EH (cell line): ENCODE measurements around the gene LOXL4.

Experiments
- DNase-seq: peaks from one replicate; pipeline ENCODE4 v3.0.0-alpha.2; 2015; ENCODE audit warnings: low read depth

The LOXL4 gene

DNA sequence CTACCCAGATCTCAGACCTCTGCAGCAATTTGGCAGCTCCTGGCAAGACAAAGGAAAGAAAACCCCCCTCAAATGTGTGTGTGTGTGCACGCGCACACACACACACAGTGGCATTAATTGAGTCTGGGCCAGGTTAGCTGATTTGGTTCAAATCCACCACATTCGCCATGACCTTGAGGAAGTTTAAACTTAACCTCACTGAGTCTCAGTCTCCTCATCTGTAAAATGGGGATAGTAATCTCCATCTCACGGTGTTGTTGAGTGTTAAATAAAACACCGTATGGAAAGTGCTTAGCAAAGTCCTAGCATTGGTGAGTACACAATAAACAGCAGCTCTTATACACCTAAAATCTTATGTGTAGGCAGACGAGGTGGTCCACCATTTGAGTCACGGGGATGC is 4.9 kb downstream of the LOXL4 start:
- DNase-seq, result no peak

DNA sequence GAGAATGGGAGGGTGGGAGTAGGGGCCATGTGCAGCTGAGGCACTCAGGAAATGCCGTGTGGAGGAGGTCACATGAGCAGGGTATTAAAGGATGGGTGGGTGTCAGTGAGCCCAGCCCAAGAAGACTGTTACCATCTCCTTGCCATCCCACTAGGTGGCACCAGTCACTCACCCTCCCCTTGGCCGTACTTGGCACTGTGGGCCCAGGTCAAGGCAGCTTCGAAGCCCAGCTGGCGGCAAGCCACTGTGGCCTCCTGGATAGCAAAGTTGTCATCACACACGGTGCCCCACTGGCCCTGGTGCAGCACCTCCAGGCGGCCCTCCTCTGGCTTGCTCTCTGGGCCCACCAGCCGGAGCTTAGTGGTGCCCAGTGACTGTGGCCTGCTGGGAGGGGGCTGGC is 5.4 kb downstream of the LOXL4 start:
- DNase-seq, result peak; percentile 52

DNA sequence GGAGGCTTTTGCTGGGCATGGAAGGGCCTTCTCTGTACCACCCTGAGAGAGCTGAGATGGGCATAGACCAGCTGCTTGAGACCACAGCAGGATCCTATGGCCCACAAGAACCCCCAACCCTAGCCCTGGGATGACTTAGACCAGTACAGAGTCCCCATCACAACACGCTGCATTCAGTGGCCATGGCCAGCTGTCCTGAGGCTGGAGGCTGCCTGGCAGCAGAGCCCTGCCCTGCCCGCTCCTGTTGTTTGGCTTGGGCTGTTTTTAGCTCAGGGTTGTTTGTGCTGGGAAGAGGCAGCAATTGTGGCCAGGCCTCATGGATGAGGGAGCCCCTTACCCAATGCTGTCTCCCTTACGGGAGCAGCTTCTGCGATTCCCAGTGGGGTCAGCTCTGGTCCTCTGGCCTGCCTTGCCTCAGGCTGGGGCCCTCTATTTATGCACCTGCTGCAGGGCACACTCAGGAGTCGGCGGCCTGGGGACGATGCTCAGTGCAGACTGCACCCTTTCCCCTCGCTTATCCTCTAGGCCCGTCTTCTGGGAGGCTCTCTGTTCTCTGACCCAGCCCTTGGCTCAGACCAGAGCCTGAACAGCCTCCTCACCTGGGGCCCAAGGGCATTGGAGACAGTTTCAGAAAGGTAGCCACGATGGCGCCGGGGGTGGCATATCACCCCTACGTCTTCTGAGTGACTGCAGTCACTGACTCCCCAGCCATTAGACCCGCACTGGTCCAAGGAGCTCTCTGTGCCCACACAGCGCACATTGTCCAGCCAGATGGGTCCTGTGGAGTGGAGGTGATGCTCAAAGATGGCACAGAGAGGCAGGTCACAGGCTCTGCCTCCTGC is 6.3 kb downstream of the LOXL4 start:
- no peak for DNase-seq

DNA sequence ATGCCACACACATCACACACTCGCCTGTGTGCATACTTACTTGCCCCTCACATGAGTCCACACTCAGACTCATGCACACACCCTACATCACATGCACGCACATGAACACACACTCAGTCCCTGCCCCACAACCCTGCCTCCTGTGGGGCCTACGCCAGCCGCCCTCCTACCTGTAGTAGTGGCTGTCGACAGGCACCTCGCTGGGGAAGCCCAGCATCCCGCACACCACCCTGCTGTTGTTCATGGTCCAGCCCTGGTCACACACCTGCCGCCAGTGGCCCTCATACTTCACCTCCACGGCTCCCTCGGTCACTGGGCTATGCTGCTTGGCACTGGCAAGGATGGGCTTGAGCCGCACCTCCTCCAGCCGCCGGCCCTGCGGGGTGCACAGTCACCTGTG is 7.2 kb downstream of the LOXL4 start:
- no peak for DNase-seq

DNA sequence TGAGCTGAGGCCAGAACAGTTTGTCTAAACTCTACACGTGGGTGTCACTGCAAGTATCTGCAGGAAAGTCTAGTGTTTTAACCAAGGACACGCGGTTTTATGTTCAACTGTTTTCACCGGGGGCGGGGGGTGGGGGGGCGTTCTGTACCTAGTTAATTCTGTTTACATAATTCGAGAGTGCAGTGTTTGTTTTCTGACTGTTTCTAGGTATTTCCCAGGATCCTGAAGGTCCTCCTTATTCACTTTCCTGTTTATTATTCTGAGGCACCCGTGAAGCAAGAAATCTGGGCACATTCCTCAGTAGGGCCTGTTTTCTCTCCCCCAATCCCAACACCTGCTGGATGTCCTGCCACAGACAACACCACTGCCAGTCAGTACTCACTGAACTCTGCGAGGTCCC is 7.6 kb downstream of the LOXL4 start:
- DNase-seq, result no peak

DNA sequence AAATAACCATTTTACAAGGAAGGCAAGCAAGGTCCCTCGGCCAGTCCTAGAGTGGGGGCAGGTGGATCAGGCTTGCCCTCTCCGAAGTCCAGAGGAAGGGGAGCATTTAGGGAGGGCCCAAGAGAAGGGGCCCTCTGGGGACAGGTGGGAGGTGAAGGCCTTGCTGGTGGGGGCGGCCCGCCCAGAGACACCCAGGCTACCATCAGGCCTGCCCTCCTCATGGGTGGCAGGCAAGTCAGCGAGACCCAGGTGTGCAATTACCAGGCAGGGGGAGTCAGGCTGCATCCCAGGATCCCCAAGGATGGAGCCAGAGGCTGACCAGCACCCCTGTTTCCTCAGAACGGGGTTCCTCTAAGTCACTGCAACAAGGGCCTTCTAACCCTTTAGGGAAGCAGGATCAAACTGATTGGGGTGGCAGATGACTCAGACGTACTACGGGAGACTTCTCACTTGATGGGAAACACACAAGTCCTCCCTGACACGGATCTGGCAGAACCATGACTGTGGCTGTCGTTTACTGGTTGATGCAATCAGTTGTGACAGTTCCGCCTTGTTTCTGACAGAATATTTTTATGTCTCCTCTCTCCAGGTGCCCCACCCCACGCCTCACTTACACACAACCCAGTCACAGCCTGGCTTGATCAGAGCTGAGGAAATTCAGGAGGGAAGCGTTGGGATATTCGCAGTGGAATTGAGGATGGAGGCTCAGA is 8.2 kb downstream of the LOXL4 start:
- DNase-seq, result peak; percentile 54

DNA sequence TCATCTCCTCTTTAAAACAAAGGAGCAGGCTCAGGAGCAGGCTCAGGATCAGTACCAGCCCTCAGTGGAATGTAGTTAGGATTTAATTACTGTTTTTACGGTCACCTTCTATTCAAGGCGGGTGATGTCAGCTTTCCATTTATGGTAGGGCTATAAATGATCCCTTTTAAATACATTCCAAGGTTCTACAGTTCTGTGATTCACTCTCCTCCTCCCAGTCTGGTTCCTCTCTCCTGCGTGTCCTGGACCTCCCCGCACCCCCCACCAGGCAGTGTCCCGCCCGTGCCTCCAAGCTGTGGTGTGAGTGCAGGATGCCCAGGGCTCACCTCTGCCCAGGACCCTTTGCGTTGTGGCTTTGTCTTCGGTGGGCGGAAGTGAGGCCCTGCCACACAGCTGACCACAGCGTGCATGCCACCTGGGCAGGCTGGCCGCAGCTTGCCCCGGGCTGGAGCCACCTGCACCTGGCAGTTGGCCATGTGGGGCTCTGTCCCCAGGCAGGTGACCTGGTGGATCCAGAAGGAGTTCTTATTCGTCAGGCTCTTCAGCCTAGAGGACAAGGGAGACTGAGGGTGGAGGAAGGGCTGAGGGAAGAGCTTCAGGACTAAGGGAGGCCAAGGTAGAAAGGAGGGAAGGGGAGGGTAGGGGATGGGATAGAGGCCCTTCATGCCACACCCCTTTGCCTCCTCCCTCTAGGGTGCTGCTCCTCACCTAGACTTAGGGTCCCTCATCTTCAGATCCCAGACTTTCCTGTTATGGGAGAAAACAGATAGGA is 9.1 kb downstream of the LOXL4 start:
- DNase-seq, result peak; percentile 82

DNA sequence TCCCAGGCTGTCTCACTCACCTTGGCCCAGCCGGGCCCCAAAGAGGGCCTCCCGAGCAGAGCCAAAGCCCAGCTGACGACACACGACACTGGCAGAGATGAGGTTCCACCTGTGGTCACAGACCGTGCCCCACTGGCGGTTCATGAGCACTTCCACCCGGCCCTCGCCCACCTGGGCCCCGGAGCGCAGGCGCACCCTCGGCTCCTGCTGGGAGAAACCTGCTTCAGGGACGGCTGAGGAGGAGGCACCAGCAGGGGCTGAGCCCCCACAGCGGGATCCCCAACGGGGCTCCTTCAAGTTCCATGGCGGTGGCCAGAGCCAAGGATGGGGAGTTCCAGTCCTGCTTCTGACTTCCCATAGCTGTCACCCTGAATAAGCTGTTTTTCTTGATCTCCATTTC is 10.0 kb downstream of the LOXL4 start:
- no peak for DNase-seq

DNA sequence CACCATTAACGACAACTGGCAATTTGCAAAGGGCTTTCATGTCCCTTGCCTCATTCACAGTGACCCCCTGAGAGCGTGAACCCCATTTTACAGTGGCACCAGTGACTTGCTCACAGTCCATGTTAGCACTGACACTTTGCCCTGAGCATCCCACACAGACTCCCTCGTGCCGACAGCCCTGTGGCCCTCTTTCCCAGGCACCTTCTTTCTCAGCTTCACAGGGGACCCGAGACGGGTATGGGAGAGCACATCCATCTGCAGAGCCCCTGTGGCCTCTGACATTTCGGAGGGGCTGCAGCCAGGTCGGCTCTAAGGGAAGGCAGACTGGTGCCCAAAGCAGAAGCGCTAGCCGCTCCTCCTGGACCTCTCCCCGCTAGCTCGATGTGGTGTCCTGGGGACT is 10.8 kb downstream of the LOXL4 start:
- no peak for DNase-seq

DNA sequence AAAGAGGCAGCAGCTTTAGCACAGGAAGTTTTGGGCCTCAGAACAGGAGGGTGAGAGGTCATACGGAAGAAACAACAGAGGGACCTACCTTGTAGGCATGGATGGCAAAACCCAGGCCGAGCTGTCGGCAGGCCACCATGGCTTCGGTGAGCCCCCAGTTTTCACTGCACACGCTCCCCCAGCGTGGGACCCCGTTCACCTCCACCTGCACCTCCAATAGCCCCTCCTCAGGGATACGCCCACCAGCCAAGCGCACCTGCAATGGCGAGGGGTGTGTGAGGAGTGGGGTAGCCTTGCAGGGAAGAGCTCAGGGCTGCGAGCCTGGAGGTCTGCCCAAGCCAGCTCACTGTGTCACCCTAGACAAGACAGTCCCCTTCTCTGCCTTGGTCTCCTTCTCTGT is 11.3 kb downstream of the LOXL4 start:
- no peak for DNase-seq

DNA sequence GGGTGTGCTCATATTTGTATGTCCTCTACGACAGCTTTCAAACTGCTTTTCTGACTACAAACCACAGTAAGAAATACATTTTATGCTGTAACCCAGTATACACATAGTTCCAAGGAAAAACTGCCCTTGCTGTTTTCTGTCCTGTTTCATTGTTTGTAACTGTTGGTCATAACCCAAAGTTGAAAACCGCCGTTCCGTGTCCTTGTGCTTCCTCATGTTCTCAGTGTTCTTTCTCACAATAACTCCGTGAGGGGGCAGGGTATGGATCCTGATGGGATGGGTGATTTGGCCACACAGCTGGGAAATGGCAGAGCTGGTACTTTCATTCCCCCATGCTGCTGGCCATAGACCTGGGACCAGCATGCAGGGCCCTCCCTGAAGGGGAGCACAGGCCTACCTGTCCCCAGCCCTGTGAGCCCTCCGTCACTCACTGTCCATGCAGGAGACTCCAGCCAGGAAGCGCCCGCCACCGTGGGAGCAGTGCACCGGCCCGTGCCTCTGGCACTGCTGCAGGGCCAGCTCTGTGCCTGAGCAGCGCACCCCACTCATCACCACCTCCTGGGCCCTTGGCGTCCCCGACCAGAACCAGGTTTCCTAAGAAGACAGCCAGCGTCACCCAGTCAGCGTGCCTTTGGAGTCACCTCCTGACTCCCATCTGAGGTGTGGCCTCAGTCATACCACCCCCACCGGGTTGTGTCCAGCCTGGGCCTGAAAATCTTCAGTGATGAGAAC is 12.7 kb downstream of the LOXL4 start:
- no peak for DNase-seq

DNA sequence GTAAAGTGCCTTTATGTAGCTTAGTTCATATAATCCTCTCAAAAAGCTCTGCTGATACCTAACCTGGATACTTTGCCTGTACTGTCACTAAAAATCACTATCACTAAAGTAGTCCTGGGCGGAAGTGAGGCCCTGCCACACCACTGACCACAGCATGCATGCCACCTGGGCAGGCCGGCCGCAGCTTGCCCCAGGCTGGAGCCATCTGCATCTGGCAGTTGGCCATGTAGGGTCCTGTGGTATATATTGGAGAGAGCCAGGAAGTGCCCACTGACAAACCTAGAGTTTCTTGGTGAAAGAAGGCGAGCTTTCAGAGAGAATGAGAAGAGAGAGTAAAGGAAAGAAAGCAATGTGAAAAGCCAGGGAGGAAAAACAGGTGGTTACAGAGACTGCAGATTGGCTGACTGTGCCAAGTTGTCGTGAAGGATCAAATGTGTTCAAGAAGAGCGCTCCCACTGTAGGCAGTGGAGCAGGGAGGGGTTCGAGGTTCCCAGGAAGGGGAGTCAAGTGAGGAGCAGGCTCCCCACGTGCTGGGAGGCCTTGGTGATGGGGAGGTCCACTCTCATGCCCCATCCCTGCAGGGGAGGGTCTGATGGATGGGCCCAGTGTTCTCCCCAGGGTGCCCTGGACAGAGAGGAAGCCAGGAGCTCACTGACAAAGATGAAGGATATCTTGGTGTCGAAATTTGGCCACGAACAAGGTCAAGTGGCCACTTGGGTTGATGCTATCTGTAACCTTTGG is 13.6 kb downstream of the LOXL4 start:
- no peak for DNase-seq

DNA sequence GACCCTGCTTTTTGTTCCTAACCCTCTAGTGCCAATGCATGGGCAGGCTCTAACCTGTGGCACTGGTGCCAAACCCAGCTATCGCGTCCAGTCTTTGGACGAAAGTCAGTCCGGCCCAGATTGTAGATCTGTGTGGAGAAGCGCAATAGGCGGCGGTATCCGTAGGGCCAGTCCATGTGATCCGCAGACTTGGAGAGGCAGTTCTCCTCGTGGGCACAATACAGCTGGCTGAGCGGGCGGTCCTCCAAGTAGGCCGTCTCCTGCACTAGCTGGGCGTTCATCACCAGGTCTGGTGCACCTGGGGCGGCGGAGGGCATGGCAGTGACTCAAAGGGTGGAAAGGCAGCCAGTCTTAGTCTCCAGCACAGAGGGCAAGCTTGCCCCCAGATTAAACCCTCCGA is 14.5 kb downstream of the LOXL4 start:
- DNase-seq, result no peak

DNA sequence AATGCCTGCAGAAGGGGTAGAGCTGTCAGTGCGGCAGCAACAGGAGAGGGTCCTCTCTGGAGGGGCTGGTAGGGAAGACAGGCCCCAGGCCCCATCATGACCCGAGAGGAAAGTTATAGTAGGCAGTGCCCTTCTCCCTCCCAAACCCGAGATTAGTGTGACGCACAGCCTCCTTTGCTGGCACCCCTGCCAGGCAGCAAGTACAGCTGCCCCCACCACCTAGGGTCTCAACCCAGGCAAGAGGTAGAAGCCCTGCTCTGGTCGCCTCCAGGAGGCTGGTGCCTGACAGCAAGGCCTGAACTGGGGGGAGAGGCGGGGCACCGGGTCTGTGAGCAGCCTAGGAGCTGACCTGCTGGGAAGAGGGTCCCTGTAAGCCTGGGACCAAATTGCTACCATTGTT is 15.5 kb downstream of the LOXL4 start:
- DNase-seq, result no peak

DNA sequence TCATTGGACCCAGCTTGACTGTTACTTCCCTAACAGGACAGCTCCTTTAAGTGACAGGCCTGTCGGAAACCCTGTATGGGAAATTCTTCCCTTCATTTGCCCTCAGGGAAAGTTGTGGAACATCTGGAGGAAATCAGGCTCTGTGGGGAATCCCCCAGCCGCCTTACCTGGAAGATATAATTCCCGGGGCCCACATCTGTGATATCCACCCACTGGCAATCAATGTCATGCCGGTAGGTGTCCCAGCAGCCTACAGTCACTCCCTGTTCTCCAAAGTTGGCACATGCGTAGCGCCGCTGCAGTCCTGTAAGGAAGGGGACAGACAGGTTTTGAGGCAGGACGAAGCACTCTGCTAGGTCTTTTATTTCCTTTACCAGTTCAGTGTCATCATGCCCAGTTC is 16.6 kb downstream of the LOXL4 start:
- no peak for DNase-seq

DNA sequence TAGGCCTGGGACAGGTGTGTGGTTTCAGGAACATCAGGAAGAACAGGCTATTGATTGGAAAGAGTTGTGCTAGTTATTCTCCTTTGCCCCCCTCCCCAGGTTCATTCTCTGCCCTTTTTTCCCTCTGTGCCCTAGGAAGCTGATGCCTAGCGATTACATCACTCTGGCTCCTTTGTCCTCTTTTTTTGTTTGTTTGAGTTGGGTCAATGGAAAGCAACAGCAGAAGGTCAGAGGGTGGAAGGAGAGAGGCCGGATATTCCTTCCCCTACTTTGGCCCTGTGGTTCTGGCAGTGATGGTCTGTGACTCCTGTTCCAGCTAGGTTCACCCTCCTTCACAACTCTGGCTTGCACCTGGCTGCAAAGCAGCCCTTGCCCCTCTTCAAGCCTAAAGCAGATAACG is 18.9 kb downstream of the LOXL4 start:
- DNase-seq, result no peak

DNA sequence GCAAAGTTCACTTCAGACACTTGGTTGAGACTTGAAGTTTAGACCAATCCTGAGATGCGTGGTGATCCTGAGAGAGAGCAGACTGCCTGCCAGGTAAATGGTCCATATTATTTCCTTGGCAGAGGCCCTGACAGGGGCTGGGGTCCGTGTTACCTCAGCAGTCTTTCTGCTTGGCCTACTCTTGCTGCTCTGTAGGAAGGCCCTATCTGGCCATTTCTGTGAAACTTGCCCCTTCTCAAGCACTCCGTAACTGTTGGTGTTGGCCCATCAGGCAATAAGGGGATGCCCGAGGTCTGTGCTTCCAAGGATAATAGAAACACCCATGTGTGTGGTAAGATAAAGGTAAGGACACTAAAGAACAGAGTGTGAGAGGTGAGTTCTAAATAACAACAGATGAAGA is 20.0 kb downstream of the LOXL4 start:
- DNase-seq, result no peak

DNA sequence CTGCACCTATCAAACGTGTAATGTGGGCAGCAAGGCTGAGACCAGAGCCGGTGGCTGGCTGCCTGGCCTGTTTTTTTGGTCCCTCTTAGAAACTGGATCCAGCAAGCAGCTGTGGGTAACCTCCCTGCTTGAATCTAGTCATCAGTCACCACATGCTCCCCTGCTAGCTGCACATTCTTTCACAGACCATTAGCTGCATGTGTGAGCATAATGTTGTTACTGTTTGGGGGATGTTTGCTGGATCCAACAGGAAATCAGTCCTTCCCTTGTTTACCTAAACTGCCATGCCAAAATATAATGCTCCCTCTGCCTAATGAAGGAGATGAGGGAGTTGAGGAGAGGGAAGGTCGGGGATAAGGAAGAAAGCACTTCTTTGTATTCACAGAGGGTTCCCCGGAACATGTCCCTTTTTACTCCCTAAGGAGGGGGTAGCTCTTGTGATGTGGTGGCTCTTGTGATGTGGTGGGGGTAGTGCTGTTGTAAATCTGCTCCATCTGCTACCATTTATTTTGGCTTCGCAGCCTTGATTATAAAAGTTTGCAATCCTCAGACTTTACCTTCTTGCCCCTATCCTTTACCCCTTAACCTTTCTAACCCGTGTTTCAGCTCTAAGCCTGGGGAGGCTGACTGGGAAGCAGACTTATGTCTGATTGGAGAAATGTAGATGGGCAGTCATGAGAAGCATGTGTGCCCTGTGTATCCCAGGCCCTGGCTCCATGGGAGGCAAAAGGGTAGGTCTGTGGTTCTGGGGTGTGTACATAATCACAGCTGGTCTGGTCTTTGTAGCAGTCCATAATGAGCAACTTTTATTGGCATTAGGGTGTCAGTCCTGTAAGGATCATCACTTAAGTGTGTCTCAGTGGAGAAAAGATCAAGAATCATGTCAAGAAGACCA is 20.8 kb downstream of the LOXL4 start:
- peak; percentile 75 for DNase-seq

DNA sequence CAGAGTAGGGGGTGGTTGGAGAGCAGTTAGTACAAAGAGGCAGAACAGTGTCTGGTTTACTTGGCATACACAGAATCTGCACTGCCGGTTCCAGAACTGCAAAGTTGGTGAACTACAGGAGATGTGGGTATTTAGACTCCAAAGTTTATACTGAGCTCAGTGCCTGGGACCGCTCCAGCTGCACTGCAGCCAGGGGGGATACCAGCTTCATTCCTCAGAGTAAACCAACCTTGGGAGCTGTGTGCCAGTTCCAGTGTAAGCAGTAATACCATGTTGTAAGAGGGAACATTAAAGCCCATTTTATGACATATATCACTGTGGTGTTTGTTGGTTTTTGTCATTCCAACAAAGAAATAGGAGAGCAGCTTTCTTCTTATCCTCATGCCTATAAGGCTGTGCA is 23.4 kb downstream of the LOXL4 start:
- no peak for DNase-seq

DNA sequence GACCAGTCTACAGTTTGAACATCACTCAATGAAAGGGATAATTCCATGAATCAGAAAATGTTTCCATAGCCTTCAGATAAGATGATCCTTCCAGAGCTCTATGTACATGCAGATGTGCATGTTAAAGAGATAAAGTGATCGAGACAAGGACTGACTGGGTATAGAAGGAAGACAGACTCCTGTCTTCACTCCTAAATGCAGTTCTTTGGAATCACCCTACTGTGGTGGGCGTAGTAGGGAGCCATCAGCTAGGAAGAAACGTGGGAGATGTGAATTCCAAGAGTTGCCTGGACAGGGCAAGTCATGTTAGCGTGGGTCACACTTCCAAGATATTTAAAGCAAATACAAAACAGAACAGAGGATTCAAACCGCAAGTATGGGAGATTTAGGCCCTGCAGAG is 23.9 kb downstream of the LOXL4 start:
- DNase-seq, result no peak

DNA sequence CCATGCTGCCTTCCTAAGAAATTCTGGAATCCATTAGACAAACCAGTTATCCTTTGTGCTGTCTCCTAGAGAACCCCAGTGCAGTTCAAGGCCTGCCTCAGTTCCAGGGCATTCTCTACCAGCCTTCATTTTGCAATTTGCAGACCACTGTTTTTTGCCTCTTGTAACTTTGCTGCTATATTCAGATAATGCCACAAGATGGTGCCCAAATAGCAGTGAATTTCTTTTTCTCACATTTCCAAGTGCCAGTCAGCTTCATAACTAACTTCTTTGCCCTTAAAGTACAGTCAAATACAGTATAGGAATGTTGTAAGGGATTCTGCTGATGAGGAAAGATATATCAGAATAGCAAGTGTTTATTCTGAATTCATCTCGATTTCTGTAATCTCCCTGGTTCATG is 25.2 kb downstream of the LOXL4 start:
- peak; percentile 59 for DNase-seq
